Measurements from ENCODE around the gene GSC2.

Gene GSC2

GRCh38 chr22:19105456-19105855 is 44.6 kb downstream of the GSC2 start:
- no peak overlapping the region for H3K4me3 Mint-ChIP-seq
- CTCF ChIA-PET = interaction anchor here (2.6 kb wide), 1 partner anchor 74 kb away, joined by 6 read pairs; the partner anchor contains the start of gene SLC25A1
- no peaks in the 10 kb centered on the region for H3K9me3 Mint-ChIP-seq
- H3K27ac Mint-ChIP-seq = no peak overlapping the region
- peaks cover 47% of the 10 kb centered on the region for H3K4me1 Mint-ChIP-seq
- peaks cover 13% of the 10 kb centered on the region for H3K36me3 Mint-ChIP-seq
- no peaks in the 10 kb centered on the region for H3K27me3 Mint-ChIP-seq
- DNase-seq = no peak

- Mint-ChIP-seq H3K27ac (peak overlapping the region; percentile 7), H3K27me3 (no peaks in the 10 kb centered on the region), H3K36me3 (peaks cover 12% of the 10 kb centered on the region), H3K9me3 (no peaks in the 10 kb centered on the region), H3K4me3 (no peak overlapping the region), H3K4me1 (peaks cover 34% of the 10 kb centered on the region)
- DNase-seq = no peak
- CTCF ChIA-PET = no interaction called here
Observed at GRCh38 chr22:19103880-19104821, 45.9 kb downstream of the GSC2 start.

DNA sequence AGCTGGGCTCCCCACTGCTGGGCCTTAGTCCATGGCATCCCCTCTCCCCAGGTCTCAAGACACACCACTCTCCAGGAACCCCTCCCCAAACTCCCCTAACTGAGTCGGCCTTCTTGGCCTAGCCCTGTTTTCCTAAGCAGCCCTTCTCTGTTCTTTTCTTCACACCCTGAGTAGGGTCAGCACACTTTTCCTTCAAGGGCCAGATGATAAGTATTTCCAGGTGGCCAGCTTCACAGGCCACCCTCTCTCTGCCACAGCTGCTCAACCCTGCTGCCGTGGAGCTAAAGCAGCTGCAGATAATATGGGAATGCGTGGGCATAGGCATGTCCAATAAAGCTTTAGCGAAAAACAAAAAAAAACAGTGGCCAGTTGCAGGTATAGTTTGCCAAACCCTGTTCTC is 51.9 kb downstream of the GSC2 start:
- no peaks in the 10 kb centered on the region for H3K9me3 Mint-ChIP-seq

DNA sequence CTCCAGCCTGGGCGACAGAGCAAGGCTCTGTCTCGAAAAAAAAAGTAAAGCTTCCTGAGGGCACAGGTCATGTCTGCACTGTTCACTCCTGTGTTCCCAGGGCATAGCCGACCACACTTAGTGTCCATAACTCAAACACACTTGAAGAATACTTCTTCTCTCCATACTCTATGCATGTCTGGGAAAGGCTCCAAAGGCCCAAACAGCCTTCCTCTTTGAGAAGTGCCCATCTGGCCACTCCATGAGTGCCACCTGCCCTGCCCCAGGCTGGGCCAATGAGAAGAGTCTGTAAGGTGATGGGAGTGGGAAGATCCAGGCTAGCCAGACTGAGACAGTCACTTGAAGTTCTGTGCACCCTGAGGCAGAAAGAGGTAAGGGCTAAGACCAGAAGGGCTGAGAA is 52.6 kb downstream of the GSC2 start:
- Mint-ChIP-seq H3K9me3 (no peaks in the 10 kb centered on the region), H3K27ac (no peak overlapping the region), H3K36me3 (peaks cover 4% of the 10 kb centered on the region), H3K27me3 (no peaks in the 10 kb centered on the region), H3K4me3 (no peak overlapping the region), H3K4me1 (peaks cover 2% of the 10 kb centered on the region)
- CTCF ChIA-PET = no interaction called here
- DNase-seq = no peak

More for the DNA sequence above, 51.9 kb downstream of the GSC2 start:
- Mint-ChIP-seq H3K4me1 (no peaks in the 10 kb centered on the region), H3K36me3 (peaks cover 4% of the 10 kb centered on the region), H3K27ac (no peak overlapping the region), H3K27me3 (no peaks in the 10 kb centered on the region), H3K4me3 (no peak overlapping the region)
- CTCF ChIA-PET = no interaction called here
- no peak for DNase-seq

Data from activated naive CD4-positive, alpha-beta T cell treated with anti-CD3 and anti-CD28 coated beads, Interleukin-2, amount 10 ng/mL, durations not matched to agents 7 days and 5 days (primary cell).